ENCODE results near the gene ASB7. TPM values are rescaled to one million over a fixed set of nuclear protein-coding genes. Genes with fewer than 3 reads are reported as not detected.

The ASB7 gene, protein sequence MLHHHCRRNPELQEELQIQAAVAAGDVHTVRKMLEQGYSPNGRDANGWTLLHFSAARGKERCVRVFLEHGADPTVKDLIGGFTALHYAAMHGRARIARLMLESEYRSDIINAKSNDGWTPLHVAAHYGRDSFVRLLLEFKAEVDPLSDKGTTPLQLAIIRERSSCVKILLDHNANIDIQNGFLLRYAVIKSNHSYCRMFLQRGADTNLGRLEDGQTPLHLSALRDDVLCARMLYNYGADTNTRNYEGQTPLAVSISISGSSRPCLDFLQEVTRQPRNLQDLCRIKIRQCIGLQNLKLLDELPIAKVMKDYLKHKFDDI
- total RNA-seq (2022; extraction: Qiagen RNA extraction; ENCODE audit: low read depth), result 10.5 to 13.1 TPM (median 12.6 TPM) in 5 replicates

DNA sequence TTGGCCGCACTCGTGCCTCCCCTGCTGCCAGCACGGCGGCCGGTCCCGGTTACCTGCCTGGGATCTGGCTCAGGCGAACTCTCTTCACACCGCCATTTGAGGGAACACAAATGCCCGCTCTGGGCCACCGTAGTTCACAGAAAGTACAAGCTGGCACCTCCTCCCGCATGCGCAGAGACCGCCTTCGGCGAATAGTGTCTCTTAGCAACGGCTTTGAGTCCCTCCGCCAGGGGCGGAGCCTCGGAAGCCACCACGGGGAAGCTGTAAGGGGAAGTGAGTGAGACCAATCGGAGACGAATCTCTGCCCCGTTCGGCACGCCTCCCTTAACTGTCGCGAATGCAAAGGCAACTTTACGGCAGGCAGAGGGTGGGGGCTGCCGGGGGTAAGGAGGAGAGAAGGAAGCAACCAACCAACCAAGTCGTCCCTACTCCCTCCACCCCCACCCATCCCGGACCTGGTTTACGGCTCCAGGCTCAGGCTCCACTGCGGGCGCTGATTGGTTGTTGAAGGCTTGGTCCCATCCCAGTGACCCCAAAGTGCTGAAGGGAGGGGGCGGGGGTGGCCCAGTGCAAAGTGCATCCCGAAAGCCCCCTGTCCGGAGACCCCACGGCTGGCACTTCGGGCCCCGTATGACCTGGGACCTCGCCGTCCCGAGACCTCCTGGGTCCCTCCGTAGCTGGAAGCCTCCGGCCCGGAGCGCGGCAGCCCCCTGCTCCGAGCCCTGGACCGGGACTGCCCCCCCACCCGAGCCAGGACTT lies at the start of gene ASB7, which contains the start of gene LINS1:
ASB7 (plus strand) TSS at position 526 of the 759 bp plus-strand sequence. CDS start 9,628 bp downstream, outside the sequence.
LINS1 (minus strand) TSS at position 121 of the 759 bp plus-strand sequence. CDS start 21,342 bp downstream, outside the sequence.

Other genes with a start within 250 kb of the ASB7 start
- gene CERS3, start 73.6 kb upstream of the ASB7 start, total RNA-seq (2022; extraction: Qiagen RNA extraction; ENCODE audit: low read depth), result not detected in 5 replicates
- gene LINS1, start 405 bp upstream of the ASB7 start, total RNA-seq (2022; extraction: Qiagen RNA extraction; ENCODE audit: low read depth), result 9.4 to 12.7 TPM (median 12.2 TPM) in 5 replicates

Measured in A549 treated with CpdA at 1 μM for 4 hours (cell line).